ENCODE measurements around the gene GDI2. TPM values are rescaled to one million over a fixed set of nuclear protein-coding genes. Genes with fewer than 3 reads are reported as not detected.

GDI2 gene
- total and polyA plus RNA-seq, 9 of the 15 experiments (the other 6 are each of a cell fraction or from before 2014, with no cell fraction given) = 262 to 424 (median 287) TPM

GRCh38 chr10:5804386-5804785, 8.8 kb downstream of the GDI2 start:
- no peak overlapping the region for H3K4me3 ChIP-seq
- ChIA-PET CTCF (ENCODE audit: low intra/inter-chr PET ratio) (no interaction called here), POLR2A (interaction anchor here (0.6 to 1.6 kb wide), 3 partner anchors 9 to 249 kb away, joined by 3 to 5 read pairs (median 3); partner anchors contain the start of gene GDI2)
- no peak overlapping the region for H3K9ac ChIP-seq (ENCODE audit: insufficient read depth in 1 of 2, low read depth in 2 of 2, low read length in 2 of 2)
- no peaks in the 10 kb centered on the region; a peak in 1 of 5 replicates for H3K4me1 ChIP-seq (replicated peaks in 1 of 2; ENCODE audit: control insufficient read depth in 2 of 2, insufficient read depth in 2 of 2, low read length in 2 of 2)
- no peak overlapping the region for H3K4me2 ChIP-seq (ENCODE audit: insufficient read depth, low read length)
- H3K9me1 ChIP-seq (ENCODE audit: control insufficient read depth, insufficient read depth, low read length) = no peaks in the 10 kb centered on the region
- no peaks in the 10 kb centered on the region for H3K9me3 ChIP-seq (replicated peaks; ENCODE audit: control insufficient read depth, insufficient read depth, low read depth, low read length)
- no peaks in the 10 kb centered on the region for H3K27me3 ChIP-seq (ENCODE audit: control insufficient read depth in 2 of 2, insufficient read depth in 2 of 2, low read length in 2 of 2)
- peaks cover 77% of the 10 kb centered on the region for H3K36me3 ChIP-seq (ENCODE audit: control insufficient read depth, insufficient read depth, low read length)
- H4K20me1 ChIP-seq (replicated peaks; ENCODE audit: control insufficient read depth, insufficient read depth, low read length) = 0 out of 2 replicates have a peak, but pooled peaks cover 3% of the 10 kb centered on the region
- FAIRE-seq = no peak
- no peak overlapping the region for H2AFZ ChIP-seq (ENCODE audit: low read depth, low read length)
- H3K79me2 ChIP-seq (ENCODE audit: control insufficient read depth, insufficient read depth, low read length) = peaks cover 98% of the 10 kb centered on the region
- no peak overlapping the region for H3K27ac ChIP-seq (ENCODE audit: extremely low read depth, low read depth, low read length)
- intact Hi-C loops (cut with micrococcal nuclease) (no loop called here), in situ Hi-C loops (cut with MboI) (no loop called here)
- no TSS peak for BruUV-seq (replicated peaks)
- WGBS (ENCODE audit: insufficient coverage, low coverage, missing lambda C conversion rate) = 96% methylated on average over 4 of the region's 4 CpGs
- no peak for ATAC-seq
- no peak for TF ChIP-seq SIX5 (IDR thresholded peaks at IDR 0.05; ENCODE audit: borderline replicate concordance in 1 of 2, insufficient read depth in 1 of 2, low read depth in 1 of 2, low read length in 2 of 2)
- TF ChIP-seq SMAD4 (CRISPR knock-in tag; conservative IDR thresholded peaks at IDR 0.05) = no peak
- no peak for DNase-seq (ENCODE audit: extremely low read depth in 1 of 4, low spot score in 3 of 4)

GRCh38 chr10:5800782-5801181, 12.5 kb downstream of the GDI2 start:
- Histone ChIP-seq H3K4me2 (ENCODE audit: insufficient read depth, low read length) (no peak overlapping the region), H3K9me3 (replicated peaks; ENCODE audit: control insufficient read depth, insufficient read depth, low read depth, low read length) (no peaks in the 10 kb centered on the region), H3K27ac (ENCODE audit: extremely low read depth, low read depth, low read length) (no peak overlapping the region), H3K4me1 (replicated peaks in 1 of 2; ENCODE audit: control insufficient read depth in 2 of 2, insufficient read depth in 2 of 2, low read length in 2 of 2) (no peaks in the 10 kb centered on the region), H3K4me3 (no peak overlapping the region), H3K9ac (ENCODE audit: insufficient read depth in 1 of 2, low read depth in 2 of 2, low read length in 2 of 2) (no peak overlapping the region), H3K27me3 (ENCODE audit: control insufficient read depth in 2 of 2, insufficient read depth in 2 of 2, low read length in 2 of 2) (no peaks in the 10 kb centered on the region), H2AFZ (ENCODE audit: low read depth, low read length) (no peak overlapping the region), H3K79me2 (ENCODE audit: control insufficient read depth, insufficient read depth, low read length) (peaks cover 75% of the 10 kb centered on the region), H3K9me1 (ENCODE audit: control insufficient read depth, insufficient read depth, low read length) (no peaks in the 10 kb centered on the region), H3K36me3 (ENCODE audit: control insufficient read depth, insufficient read depth, low read length) (peaks cover 80% of the 10 kb centered on the region), H4K20me1 (replicated peaks; ENCODE audit: control insufficient read depth, insufficient read depth, low read length) (no peaks in the 10 kb centered on the region)
- ChIA-PET POLR2A (interaction anchor here (1.4 to 2.7 kb wide), 3 partner anchors 9 to 17 kb away, joined by 3 to 12 read pairs (median 11); partner anchors contain the start of gene GDI2), CTCF (ENCODE audit: low intra/inter-chr PET ratio) (no interaction called here)
- TF ChIP-seq ZNF655 (CRISPR knock-in tag; IDR thresholded peaks at IDR 0.05) (no peak), CSDE1 (IDR thresholded peaks at IDR 0.05) (no peak), ASH1L (IDR thresholded peaks at IDR 0.05; ENCODE audit: borderline replicate concordance, low read depth, partially characterized antibody) (no peak), POLR2A (conservative IDR thresholded peaks at IDR 0.05) (no peak), POLR2AphosphoS5 (IDR thresholded peaks at IDR 0.05; ENCODE audit: control insufficient read depth, insufficient read depth, low read depth, low read length) (no peak), SRSF9 (IDR thresholded peaks at IDR 0.05; ENCODE audit: borderline replicate concordance, low read depth, low read length) (no peak), CEBPB (tag; IDR thresholded peaks at IDR 0.05) (0 out of 2 replicates have a peak, but pooled peaks have one; percentile 16)
- BruUV-seq (replicated peaks) = no TSS peak
- in situ Hi-C loops (cut with MboI) (no loop called here), intact Hi-C loops (cut with micrococcal nuclease) (no loop called here)
- FAIRE-seq (no peak), DNase-seq (ENCODE audit: extremely low read depth in 1 of 4, low spot score in 3 of 4) (no peak), ATAC-seq (no peak)
- WGBS (ENCODE audit: insufficient coverage, low coverage, missing lambda C conversion rate) = 97% methylated on average over 3 of the region's 3 CpGs

Measured in K562 (cell line).